Measurements from ENCODE around the gene DSC3.

- TF ChIP-seq POLR2AphosphoS5 (IDR thresholded peaks at IDR 0.05; ENCODE audit: low read depth, low read length) (no peak), REST (IDR thresholded peaks at IDR 0.05; ENCODE audit: insufficient read depth in 1 of 2, low read depth in 2 of 2, low read length in 2 of 2) (no peak)
Observed at GRCh38 chr18:30965237-30965636, 77.3 kb downstream of the DSC3 start.

Measured in PFSK-1 (cell line).